Muscle layer of duodenum (tissue), 2 donors: ENCODE measurements around the gene UBE3D.

Experiments used
- H3K27ac ChIP-seq: one replicate; pipeline ENCODE4 v1.7.0; 2013; ENCODE audit warnings: mild to moderate bottlenecking, low read length
- H3K27me3 ChIP-seq: one replicate; pipeline ENCODE4 v1.7.0; 2013; ENCODE audit warnings: low read depth, mild to moderate bottlenecking, control low read depth, low read length
- H3K36me3 ChIP-seq, 2 donors: one replicate each; pipeline ENCODE4 v1.7.0; 2013; ENCODE audit warnings: low read length in 2 of 2, control low read depth in 1 of 2, mild to moderate bottlenecking in 1 of 2; ENCODE audit not compliant: insufficient read depth in 2 of 2, control insufficient read depth in 1 of 2
- H3K4me1 ChIP-seq, 2 donors: one replicate each; pipeline ENCODE4 v1.7.0; 2013; ENCODE audit warnings: low read length in 2 of 2, mild to moderate bottlenecking in 2 of 2, control low read depth in 1 of 2, moderate library complexity in 1 of 2; ENCODE audit not compliant: insufficient read depth in 2 of 2, control insufficient read depth in 1 of 2
- H3K4me3 ChIP-seq, 2 donors: one replicate each; pipeline ENCODE4 v1.7.0; 2013; ENCODE audit warnings: low read length in 2 of 2, low read depth in 1 of 2, mild to moderate bottlenecking in 1 of 2
- H3K9me3 ChIP-seq, 2 donors: one replicate each; pipeline ENCODE4 v1.7.0; 2013; ENCODE audit warnings: low read length in 2 of 2, control low read depth in 1 of 2, mild to moderate bottlenecking in 1 of 2; ENCODE audit not compliant: control insufficient read depth in 1 of 2
- donor health status: healthy.

The UBE3D gene

DNA sequence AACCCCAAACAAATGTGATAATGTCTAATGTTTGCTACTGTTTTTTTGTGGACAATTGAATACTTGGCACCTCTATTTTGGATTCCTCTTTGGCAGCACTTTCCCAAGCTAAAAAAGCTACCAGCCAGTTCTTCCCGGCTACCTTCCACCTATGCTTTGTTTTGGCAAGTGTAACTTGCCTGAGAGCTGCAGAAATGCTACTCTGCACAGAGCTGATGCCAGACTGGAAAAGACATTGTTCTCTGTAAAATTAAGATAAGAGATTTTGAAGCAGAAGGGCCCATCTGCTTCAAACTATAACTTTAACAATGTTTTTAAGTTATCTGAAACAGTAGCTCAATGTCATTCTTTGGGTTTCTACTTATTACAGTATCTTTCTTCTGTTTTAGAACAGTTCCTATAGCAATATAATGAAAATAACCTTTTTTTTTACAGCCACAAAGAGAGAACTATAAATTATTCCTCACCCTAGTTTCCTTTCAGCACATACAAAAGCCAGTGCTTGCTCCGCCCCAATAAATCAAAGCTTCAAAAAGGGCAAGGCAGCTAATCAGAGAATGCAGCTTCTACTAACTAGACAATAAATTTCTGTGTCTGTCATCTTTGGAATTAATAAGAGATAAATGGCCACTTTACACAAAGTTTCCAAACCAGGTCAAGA lies 183.1 kb downstream of the UBE3D start:
- H3K36me3 ChIP-seq = no peaks in the 10 kb centered on the region
- no peak overlapping the region for H3K4me3 ChIP-seq
- no peak overlapping the region for H3K27ac ChIP-seq
- H3K27me3 ChIP-seq = no peaks in the 10 kb centered on the region
- no peaks in the 10 kb centered on the region for H3K9me3 ChIP-seq
- no peaks in the 10 kb centered on the region for H3K4me1 ChIP-seq

DNA sequence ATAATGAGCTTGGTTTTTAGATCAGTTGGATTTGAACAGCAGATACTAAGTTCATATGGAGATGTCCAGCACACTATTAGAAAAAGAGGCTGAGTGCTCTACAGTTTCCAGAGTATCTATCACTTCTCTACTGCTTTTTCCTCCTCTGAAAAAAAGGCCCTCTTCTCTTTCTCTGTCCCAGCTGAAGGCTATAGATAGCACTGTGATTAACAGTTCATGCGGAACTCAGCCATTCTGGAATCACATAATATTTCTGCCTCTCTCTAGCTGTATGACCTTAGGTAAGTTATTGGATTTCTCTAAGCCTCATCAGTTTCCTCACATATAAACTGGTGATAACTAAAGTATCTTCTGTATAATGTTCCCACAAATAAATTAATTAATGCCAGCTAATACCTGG lies 184.1 kb downstream of the UBE3D start:
- H3K4me1 ChIP-seq = no peaks in the 10 kb centered on the region

DNA sequence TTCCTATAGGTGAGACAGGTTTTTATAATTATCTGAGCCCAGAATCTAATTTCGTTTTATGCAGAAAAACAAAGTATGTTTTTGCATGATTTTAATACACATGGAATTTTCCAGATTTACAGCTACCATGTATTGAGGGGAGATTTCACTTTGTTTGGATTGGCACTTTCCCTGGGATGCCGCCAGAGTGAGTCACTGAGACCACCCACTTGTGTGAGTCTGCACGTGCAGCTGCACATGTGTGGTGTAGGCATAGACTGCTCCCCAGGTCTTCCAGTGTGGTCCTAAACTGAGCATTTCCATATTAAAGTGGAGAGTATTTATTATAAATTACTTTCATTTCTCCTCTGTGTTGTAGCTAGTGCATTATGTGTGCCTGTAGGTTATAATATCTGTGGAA lies 186.8 kb downstream of the UBE3D start:
- Histone ChIP-seq H3K4me3 (no peak overlapping the region), H3K4me1 (no peaks in the 10 kb centered on the region), H3K27me3 (no peaks in the 10 kb centered on the region), H3K27ac (no peak overlapping the region), H3K36me3 (no peaks in the 10 kb centered on the region), H3K9me3 (no peaks in the 10 kb centered on the region)

More for the DNA sequence above, 184.1 kb downstream of the UBE3D start:
- no peaks in the 10 kb centered on the region for H3K9me3 ChIP-seq
- no peaks in the 10 kb centered on the region for H3K36me3 ChIP-seq
- no peak overlapping the region for H3K4me3 ChIP-seq
- no peak overlapping the region for H3K27ac ChIP-seq
- no peaks in the 10 kb centered on the region for H3K27me3 ChIP-seq

DNA sequence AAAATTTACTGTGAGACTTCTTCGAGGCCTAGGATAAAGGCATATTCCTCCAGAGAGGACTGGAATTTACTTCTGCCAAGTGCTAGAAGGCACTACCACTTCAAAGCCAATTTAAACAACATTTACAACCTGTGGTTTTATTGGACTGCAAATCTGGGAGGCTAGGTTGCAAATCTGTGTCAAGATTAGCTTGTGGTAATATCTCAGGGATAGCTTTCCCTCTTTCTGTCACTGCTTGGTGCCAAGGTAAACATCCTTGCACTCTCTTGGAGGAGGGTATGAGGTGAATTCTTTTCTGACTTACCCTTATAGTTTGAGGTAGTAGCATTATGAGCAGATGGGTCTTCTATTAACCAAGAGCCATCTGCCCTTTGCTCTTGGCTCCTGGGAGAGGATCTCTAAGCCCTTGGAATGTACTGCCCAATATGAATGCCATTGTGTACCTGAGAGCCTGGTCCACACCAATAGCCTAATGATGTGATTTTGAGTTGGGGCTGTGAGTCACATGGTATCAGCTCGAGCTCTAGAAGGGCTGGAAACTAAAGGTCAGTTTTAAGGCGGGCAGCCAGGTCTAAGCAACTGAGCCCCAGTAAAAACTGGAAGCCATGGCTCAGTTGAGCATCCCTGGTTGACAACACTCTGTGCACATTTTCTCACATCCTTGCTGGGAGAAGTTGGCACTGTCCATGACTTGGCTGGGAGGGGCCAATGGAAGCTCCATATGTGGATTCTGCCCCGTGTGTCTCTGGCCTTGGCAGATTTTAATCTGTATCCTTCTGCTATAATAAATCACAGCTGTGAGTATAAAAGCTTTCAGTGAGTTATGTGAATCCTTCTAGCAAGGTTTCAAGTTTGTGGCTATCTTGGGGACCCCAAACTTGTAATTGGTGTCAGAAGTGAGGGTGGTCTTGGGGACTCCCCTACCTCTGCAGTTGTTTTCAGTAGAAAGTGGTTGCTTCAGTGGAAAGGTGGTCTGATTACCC lies 188.1 kb downstream of the UBE3D start:
- Histone ChIP-seq H3K4me3 (no peak overlapping the region), H3K4me1 (no peaks in the 10 kb centered on the region), H3K36me3 (no peaks in the 10 kb centered on the region), H3K27ac (no peak overlapping the region), H3K27me3 (no peaks in the 10 kb centered on the region), H3K9me3 (no peaks in the 10 kb centered on the region)

DNA sequence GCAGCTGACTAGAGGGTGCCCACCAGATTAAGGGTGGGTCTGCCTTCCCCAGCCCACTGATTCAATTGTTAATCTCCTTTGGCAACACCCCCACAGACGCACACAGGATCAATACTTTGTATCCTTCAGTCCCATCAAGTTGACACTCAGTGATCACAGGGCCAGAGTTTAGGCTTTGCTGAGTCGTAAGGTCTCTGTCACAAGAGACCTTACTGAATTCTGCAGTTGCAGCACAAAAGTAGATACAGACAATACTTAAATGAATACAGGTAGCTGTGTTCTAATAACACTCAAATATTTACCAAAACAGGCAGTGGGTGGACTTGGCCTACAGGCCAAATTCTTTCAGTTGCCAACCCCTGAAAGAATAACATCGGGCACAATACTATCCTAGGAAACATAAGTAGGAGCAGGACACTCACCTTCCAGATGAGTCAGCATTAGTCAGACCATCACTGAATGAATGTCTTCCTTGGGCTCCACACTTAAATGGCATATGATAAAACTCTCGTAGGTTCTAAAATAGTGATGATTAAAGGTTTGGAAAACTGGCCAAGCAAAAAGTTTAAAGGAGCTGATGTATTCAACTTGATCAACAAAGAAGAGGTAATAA lies 190.0 kb downstream of the UBE3D start:
- H3K27me3 ChIP-seq = no peaks in the 10 kb centered on the region

DNA sequence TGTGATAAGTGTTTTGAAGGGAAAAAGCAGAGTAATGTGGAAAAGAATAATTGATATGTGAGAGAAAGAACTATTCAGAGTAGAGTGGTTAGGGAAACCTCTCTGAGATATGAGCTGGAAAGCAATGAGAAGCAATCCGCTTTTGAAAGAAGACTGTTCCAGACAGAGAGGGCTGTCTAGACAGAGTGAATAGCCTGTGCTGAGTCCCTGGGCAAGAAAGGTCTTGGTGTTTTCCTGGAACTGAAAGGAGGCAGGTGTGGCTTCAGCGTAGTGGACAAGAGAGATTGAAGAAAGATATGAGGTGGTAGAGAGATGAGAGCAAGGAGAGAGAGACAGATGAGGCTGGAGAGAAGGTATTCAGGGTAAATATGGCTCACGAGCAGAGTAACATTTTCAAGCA lies 190.8 kb downstream of the UBE3D start:
- no peaks in the 10 kb centered on the region for H3K27me3 ChIP-seq
- H3K9me3 ChIP-seq = no peaks in the 10 kb centered on the region
- no peak overlapping the region for H3K4me3 ChIP-seq
- no peak overlapping the region for H3K27ac ChIP-seq
- no peaks in the 10 kb centered on the region for H3K36me3 ChIP-seq
- no peaks in the 10 kb centered on the region for H3K4me1 ChIP-seq

More for the DNA sequence above, 190.0 kb downstream of the UBE3D start:
- Histone ChIP-seq H3K9me3 (no peaks in the 10 kb centered on the region), H3K36me3 (no peaks in the 10 kb centered on the region), H3K4me3 (no peak overlapping the region), H3K4me1 (no peaks in the 10 kb centered on the region), H3K27ac (no peak overlapping the region)

DNA sequence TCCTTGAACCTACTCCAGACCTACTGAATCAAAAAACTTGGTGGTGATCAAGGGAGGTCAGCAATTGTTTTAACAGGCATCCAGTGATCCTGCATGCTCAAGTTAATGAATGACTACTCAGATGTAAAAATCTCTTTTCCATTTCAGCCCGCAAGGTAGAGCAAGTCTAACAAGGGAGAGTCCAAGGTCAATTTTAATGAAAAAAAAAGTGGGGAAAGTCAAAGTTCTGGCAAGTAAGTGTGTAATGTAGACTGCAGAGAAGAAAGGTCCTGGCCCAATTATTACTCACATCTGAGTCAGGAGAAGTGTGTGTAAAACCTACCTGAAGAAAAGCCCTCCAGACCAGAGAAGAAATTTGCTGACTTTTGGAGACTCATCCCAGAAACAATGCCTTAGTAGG lies 193.5 kb downstream of the UBE3D start:
- no peak overlapping the region for H3K27ac ChIP-seq
- H3K36me3 ChIP-seq = no peaks in the 10 kb centered on the region
- no peak overlapping the region for H3K4me3 ChIP-seq
- H3K4me1 ChIP-seq = no peaks in the 10 kb centered on the region
- no peaks in the 10 kb centered on the region for H3K27me3 ChIP-seq
- H3K9me3 ChIP-seq = no peaks in the 10 kb centered on the region

DNA sequence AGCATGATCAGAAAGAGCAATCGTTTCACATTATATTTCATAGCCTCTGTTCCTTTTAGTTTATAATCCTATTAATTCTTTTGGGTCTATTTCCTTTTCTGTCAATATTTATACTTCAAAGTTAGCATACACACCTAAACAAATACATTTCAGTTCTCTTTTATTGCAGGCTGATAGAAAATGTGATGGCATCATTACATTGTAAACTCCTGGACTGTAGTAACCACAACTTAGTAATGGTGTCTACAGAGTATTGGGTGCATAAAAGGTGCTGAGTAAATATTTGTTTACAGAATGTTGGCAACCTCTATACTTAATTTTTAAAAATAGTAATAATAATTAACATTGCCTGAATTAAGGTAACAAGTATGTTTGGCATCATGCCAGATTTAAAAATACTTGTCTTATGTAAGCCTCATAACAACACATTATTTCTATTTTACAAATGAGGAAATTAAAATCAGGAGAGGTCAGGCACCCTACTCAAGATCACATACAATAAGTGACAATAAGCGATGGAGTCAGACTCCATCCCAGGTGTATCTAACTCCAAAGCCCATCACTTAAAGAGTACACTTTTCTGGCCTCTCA lies 195.0 kb downstream of the UBE3D start:
- no peaks in the 10 kb centered on the region for H3K9me3 ChIP-seq
- H3K27me3 ChIP-seq = no peaks in the 10 kb centered on the region
- no peak overlapping the region for H3K27ac ChIP-seq
- no peaks in the 10 kb centered on the region for H3K4me1 ChIP-seq
- H3K36me3 ChIP-seq = no peaks in the 10 kb centered on the region
- no peak overlapping the region for H3K4me3 ChIP-seq

DNA sequence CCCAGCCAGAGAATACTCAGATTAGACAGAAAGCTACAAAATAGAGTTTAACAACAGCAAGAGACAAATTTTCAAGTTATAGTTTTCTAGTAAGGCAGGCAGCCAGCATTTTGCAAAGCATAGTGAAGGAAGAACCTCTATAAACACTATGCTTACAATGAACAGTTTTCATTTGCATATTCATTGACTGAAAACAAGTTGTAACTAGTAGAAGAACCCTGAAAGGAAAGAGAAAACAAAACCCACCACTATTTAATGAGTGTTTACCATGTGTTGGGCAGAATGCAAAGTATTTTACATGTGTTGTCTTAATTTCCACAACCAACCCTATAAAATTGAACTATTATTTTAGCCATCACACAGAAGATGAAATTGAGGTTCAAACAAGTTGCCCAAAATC lies 196.1 kb downstream of the UBE3D start:
- no peaks in the 10 kb centered on the region for H3K4me1 ChIP-seq
- no peaks in the 10 kb centered on the region for H3K36me3 ChIP-seq
- H3K27me3 ChIP-seq = no peaks in the 10 kb centered on the region
- no peak overlapping the region for H3K4me3 ChIP-seq
- H3K9me3 ChIP-seq = no peaks in the 10 kb centered on the region
- no peak overlapping the region for H3K27ac ChIP-seq

DNA sequence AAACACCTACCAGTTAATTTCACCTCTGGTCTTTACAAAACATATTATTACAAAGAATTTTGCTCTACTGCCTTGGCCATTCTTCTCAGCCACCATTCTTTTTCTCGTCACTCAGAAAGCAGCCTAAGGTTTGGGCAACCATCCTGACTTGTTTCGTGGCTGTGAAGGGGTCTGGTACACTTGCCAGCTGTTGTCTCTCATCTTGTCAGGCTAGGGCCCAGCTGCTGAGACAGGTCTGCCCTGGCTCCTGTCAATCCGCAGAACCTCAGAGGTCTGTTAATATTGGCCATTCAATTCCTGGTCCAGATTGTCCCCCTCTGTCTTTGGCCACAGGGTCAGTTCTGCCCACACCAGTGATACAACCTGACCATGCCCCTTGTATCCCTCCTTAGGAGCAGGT lies 197.7 kb downstream of the UBE3D start:
- H3K4me3 ChIP-seq = no peak overlapping the region
- no peaks in the 10 kb centered on the region for H3K36me3 ChIP-seq
- no peaks in the 10 kb centered on the region for H3K27me3 ChIP-seq
- no peaks in the 10 kb centered on the region for H3K4me1 ChIP-seq
- H3K27ac ChIP-seq = no peak overlapping the region
- H3K9me3 ChIP-seq = no peaks in the 10 kb centered on the region

DNA sequence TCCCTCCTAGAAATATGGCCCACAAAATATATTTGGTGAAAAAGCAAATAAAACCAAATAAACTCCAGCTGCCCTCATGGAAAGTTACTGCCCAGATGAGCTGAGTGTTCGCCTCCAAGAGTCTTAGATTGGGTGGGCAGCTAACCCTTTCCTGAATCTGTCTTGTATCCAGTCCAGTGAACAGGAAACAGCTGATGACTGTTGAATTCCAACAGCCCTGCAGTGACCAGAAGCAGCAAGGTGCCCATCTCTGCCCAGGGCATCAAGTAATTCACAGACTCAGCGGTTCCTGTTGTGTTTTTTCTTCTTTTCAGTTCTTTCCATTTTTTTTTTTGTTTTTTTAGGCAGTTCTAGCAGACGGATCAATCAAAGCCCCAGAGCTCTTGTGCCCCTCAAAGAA lies 199.2 kb downstream of the UBE3D start:
- no peak overlapping the region for H3K4me3 ChIP-seq
- no peaks in the 10 kb centered on the region for H3K4me1 ChIP-seq
- H3K9me3 ChIP-seq = no peaks in the 10 kb centered on the region
- H3K27ac ChIP-seq = no peak overlapping the region
- H3K27me3 ChIP-seq = no peaks in the 10 kb centered on the region
- H3K36me3 ChIP-seq = no peaks in the 10 kb centered on the region
